ENCODE results near the gene OMP. TPM values are rescaled to one million over a fixed set of nuclear protein-coding genes. Genes with fewer than 3 reads are reported as not detected.
A peak's percentile ranks its signal among the peaks of the same experiment; 100 is the strongest.

The OMP gene
- total and polyA plus RNA-seq, 2 experiments from 2014 or later, result not detected

- H3K4me3 ChIP-seq, result no peak overlapping the region
- no peak for DNase-seq (ENCODE audit: low read depth in 1 of 2, low spot score in 1 of 2)
- TF ChIP-seq CTCF (IDR thresholded peaks at IDR 0.05; ENCODE audit: low read depth, low read length), result no peak
Observed at GRCh38 chr11:77069969-77070582, 32.6 kb upstream of the OMP start.

GRCh38 chr11:77071077-77071476 lies 31.6 kb upstream of the OMP start:
- no peak for DNase-seq (ENCODE audit: low read depth in 1 of 2, low spot score in 1 of 2)
- Histone ChIP-seq H3K36me3 (no peaks in the 10 kb centered on the region), H3K4me3 (no peak overlapping the region), H3K4me1 (ENCODE audit: low read depth) (no peaks in the 10 kb centered on the region), H3K9me3 (ENCODE audit: low read depth) (no peaks in the 10 kb centered on the region), H3K27ac (no peak overlapping the region), H3K27me3 (no peaks in the 10 kb centered on the region)
- no peak for TF ChIP-seq CTCF (IDR thresholded peaks at IDR 0.05; ENCODE audit: low read depth, low read length)

More at GRCh38 chr11:77069969-77070582, 32.6 kb upstream of the OMP start:
- no peaks in the 10 kb centered on the region for H3K4me1 ChIP-seq (ENCODE audit: low read depth)
- no peaks in the 10 kb centered on the region for H3K9me3 ChIP-seq (ENCODE audit: low read depth)
- no peaks in the 10 kb centered on the region for H3K36me3 ChIP-seq
- H3K27me3 ChIP-seq, result no peaks in the 10 kb centered on the region
- H3K27ac ChIP-seq, result no peak overlapping the region

- H3K4me1 ChIP-seq (ENCODE audit: low read depth), result no peaks in the 10 kb centered on the region
Observed at GRCh38 chr11:77071671-77072605, 30.7 kb upstream of the OMP start.

GRCh38 chr11:77072851-77073327 lies 29.8 kb upstream of the OMP start:
- H3K27ac ChIP-seq, result no peak overlapping the region
- no peaks in the 10 kb centered on the region for H3K4me1 ChIP-seq (ENCODE audit: low read depth)
- no peak overlapping the region for H3K4me3 ChIP-seq
- H3K27me3 ChIP-seq, result no peaks in the 10 kb centered on the region
- no peaks in the 10 kb centered on the region for H3K36me3 ChIP-seq
- no peaks in the 10 kb centered on the region for H3K9me3 ChIP-seq (ENCODE audit: low read depth)
- DNase-seq (ENCODE audit: low read depth in 1 of 2, low spot score in 1 of 2), result no peak
- no peak for TF ChIP-seq CTCF (IDR thresholded peaks at IDR 0.05; ENCODE audit: low read depth, low read length)

More at GRCh38 chr11:77071671-77072605, 30.7 kb upstream of the OMP start:
- no peaks in the 10 kb centered on the region for H3K9me3 ChIP-seq (ENCODE audit: low read depth)
- H3K27ac ChIP-seq, result no peak overlapping the region
- no peak for TF ChIP-seq CTCF (IDR thresholded peaks at IDR 0.05; ENCODE audit: low read depth, low read length)
- DNase-seq (ENCODE audit: low read depth in 1 of 2, low spot score in 1 of 2), result no peak
- no peak overlapping the region for H3K4me3 ChIP-seq
- no peaks in the 10 kb centered on the region for H3K27me3 ChIP-seq
- no peaks in the 10 kb centered on the region for H3K36me3 ChIP-seq

GRCh38 chr11:77073328-77074001 lies 29.2 kb upstream of the OMP start:
- H3K9me3 ChIP-seq (ENCODE audit: low read depth), result no peaks in the 10 kb centered on the region

More at GRCh38 chr11:77073328-77074001, 29.2 kb upstream of the OMP start:
- Histone ChIP-seq H3K4me1 (ENCODE audit: low read depth) (no peaks in the 10 kb centered on the region), H3K27ac (peak overlapping the region; percentile 64), H3K27me3 (no peaks in the 10 kb centered on the region), H3K4me3 (no peak overlapping the region), H3K36me3 (no peaks in the 10 kb centered on the region)
- TF ChIP-seq CTCF (IDR thresholded peaks at IDR 0.05; ENCODE audit: low read depth, low read length), result peak; percentile 76
- peak; percentile 18 to 96 for DNase-seq (ENCODE audit: low read depth in 1 of 2, low spot score in 1 of 2)

Data from cardiac muscle cell (in vitro differentiated cells and primary cell).